ENCODE measurements around the gene TCF4.

- no peak for TF ChIP-seq PAX5 (IDR thresholded peaks at IDR 0.05; ENCODE audit: insufficient read depth, low read length, severe bottlenecking)
- TF ChIP-seq SPI1 (IDR thresholded peaks at IDR 0.05; ENCODE audit: low read depth, low read length): no peak
- TF ChIP-seq POLR2AphosphoS5 (IDR thresholded peaks at IDR 0.05; ENCODE audit: low read depth, low read length): no peak
Observed at GRCh38 chr18:55577812-55578539, 10.0 kb downstream of the TCF4 start.
